GM18511 (cell line): ENCODE results near the gene TRPM2.

Experiments
- ATAC-seq: cut with Tn5 transposase; IDR thresholded peaks from one replicate; pipeline ENCODE4 v1.9.1; 2021; ENCODE audit warnings: mild to moderate bottlenecking, moderate library complexity; ENCODE audit not compliant: unreplicated experiment

The TRPM2 gene

DNA sequence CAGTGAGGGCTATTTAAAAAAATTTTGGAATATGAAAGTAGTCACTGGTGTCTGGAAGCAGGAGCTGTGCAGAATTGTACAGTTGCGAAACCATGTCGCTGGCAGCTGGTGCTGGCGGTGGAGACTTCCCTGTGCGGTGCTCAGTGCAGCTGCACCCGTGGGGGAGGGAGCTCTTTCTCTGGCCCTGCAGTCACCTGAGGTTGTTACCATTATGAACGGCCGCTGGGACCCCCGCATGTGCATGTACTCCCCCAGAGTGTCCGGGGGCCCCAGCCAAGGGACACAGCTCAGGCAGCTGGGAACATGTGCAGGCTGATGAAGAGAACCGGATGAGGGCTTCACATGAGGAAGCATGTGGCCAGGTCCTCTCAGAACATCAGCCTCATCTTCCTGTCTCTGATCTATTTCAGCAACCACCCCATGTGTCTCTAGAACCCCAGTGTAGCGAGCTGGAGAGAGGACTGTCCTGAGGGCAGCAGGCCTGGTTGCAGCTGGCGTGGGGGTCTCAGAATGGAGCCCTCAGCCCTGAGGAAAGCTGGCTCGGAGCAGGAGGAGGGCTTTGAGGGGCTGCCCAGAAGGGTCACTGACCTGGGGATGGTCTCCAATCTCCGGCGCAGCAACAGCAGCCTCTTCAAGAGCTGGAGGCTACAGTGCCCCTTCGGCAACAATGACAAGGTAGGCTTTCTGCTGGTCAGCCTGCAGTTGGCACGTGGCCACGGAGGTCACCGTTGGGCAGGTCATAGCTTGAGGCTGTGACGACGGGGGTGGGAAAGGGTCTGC, at the start of gene TRPM2:
Gene TRPM2 (plus strand): TSS at position 431 of the 780 bp plus-strand sequence. CDS start 80 bp downstream, at position 511.
- ATAC-seq: peak; percentile 54

DNA sequence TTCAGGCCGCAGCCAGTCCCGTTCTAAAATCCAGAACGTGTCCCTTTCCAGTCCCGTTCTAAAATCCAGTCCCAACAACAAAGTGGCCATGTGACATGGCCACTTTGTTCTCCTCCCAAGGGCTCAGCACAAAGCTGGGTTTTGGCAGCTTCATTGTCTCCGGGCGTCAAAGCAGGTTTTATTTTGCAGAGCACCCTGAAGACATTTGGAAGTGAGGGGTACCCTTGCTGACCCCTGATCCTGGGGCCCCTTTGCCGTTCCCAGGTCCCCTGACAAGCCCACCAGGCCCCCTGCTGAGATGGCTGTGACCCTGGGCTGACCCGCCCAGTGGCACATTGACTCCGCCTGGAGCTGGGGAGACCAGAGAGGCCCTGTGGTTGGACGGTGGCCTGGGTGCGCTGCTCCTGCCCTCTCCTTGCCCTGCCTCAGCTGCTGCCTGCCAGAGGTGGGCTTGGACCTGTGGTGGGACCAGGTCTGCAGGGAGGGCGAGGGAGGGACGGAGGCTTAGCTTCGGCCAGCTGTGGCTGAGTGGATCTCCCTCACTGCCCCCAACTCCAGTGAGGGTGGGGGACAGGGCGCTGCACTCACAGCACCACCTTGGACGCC, 49.3 kb upstream of the TRPM2 start:
- no peak for ATAC-seq

DNA sequence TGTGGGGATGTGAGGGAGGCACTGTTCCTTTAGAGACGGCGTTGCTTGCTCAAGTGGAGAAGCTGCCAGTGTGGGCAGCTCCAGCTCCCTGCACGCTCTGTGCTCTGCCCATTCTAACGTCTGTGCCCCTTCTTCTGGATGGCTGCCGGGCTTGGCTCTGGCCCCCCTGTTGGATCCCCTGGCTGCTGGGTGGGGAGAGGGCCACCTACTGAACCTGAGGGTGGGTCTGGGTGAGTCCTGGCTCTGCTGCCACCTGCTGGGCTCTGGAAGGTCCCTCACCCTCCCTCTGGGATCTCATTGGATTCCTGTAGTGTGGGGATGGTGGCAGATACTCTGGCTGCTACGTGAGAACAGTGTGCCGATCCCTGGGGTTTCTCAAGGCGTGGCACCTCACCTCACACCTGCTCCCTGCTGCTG, 48.5 kb upstream of the TRPM2 start:
- no peak for ATAC-seq

DNA sequence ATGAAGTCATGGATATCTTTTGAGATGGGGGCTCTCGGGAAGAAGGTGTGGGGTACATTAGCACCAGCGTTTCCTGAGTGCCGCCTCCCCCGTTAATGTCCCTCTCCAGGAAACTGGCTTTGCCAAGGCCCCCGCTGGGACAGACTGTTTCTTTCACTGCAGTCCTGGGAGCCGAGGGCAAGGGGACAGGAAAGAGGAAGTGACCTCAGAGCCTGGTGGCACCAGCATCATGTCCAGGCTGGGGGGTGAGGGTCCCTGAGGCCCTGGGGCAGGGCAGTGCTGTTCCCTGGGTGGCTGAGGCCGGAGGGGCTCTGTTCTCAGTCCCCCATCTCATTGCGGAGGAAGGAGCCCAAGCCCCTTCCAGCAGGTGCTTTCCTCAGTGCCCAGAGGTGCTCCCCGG, 47.7 kb upstream of the TRPM2 start:
- ATAC-seq: no peak

DNA sequence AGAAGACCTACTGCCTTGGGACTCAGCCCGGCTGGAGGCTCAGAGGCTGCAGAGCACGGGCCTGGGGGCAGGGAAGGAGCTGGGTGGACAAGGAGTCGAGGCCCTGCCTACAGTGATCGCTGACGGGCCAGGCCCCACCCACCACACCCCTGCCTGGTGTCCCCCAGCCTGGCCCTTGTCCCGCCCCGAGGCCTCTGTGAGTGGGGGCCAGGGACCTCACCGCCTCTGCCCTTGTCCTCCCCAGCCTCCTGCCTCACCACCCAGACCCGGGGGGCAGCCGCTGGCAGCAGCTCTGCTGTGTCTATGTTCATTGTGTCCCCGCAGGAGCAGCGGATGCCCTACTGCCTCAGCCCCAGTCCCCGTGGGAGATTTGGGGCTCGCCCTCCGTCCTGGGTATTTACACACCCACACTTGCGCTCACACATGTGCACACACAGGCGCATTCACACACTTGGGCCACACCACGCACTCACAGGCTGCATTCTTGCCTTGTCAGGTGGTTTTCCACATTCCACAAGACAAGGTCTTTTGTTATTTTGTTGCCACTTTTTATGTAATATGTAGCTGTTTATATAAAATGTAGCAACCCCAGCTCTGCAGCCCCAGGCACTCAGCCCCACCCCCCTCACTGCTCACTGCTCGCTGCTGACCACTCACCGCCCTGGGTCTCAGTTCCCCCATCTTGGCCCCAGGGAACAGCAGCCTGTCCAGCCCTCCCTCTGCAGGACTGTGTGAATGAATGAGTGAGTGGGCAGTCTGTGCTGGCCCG, 46.3 kb upstream of the TRPM2 start:
- ATAC-seq: no peak

DNA sequence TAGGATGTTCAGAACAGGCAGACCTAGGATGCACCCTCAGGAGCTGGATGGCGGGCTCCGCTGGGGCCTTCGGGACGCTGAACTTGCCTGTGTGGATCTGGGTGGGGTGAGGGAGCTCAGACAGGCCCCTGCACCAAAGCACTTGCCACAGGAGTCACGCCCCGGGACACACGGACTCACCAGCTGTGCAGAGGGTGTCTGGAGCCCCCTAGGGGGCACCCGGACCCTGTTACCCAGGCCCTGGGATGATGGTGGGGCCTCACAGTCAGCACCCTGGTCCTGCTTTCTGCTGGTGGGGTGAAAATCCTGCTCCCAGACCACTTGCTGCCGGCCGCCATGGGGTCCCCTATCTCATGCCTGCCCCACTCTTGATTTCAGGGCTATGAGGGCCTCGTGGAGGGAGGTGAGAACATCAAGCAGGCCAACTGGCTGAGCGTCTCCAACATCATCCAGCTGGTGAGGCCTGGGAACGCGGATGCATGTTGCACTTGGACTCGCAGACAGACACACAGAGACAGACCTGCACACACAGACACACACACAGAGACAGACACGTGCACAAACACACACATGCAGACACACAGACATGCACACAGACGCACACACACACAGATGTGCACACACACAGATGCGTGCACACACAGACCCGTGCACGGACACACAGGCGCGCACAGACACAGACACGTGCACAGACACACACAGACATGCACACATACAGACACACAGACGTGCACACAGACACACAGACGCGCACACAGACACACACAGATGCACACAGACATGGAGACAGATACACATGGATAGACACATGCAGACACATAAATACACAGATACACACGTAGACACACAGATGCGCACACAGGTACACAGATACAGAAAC, 42.6 kb upstream of the TRPM2 start:
- ATAC-seq: no peak

DNA sequence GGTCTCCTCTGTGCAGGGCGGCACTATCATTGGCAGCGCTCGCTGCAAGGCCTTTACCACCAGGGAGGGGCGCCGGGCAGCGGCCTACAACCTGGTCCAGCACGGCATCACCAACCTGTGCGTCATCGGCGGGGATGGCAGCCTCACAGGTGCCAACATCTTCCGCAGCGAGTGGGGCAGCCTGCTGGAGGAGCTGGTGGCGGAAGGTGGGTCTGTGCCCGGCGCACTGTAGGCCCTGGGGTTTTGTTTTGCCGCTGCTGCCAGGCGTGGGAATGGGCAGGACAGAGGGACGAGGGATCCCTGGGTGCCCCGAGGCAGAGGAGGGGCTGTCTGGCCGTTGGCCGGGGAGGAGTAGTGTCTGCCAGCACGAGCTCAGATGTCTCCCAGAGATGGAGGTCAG, 41.3 kb upstream of the TRPM2 start:
- no peak for ATAC-seq

DNA sequence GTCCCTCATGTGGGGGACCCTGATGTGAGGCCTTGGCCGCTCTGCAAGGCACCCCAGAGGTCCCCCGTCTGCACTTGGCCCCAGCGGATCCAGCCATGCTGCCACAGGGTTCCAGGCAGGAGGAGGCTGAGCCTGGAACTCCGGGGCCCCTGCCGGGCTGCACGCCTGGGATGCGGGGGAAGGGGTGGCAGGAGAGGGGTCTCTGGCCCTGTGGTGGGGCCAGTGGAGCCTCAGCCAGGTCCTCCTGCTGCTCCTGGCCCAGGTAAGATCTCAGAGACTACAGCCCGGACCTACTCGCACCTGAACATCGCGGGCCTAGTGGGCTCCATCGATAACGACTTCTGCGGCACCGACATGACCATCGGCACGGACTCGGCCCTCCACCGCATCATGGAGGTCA, 40.7 kb upstream of the TRPM2 start:
- ATAC-seq: no peak

DNA sequence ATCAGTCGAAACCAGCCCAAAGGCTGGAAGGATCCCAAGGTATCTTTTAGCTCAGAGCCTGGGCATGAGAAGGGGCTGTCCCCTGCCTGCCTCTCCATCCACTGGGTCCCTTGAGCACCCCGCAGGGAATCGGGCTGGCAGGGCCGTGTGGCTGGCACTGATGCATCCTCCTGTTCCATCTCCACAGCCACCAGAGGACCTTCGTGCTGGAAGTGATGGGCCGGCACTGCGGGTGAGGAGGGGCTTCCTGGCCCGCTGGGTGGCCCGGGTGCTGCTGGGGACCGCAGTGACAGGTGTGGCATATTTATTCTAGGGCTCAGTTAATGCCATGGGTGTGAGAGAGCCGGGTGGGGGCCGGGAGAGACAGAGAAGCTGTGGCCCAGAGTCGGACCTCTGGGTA, 40.0 kb upstream of the TRPM2 start:
- ATAC-seq: no peak

DNA sequence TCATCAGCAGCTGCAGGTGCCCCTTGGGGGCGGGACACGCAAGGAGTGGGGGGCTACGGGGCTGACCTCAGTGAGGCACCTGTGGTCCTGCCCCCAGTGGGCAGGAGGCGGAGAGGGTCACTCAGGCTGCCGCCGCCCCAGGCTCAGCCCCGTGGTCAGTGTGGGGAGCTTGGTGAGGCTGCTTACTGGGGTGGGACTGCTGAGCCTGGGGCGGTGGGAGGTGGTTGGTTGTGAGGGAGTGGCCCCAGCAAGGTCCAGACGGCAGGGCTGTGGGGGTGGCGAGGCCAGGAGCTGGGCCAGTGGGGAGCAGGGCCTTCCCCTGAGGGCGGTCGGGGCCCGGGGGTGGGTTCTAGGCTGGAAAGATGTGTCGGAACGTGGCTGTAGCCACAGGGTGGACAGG, 39.3 kb upstream of the TRPM2 start:
- no peak for ATAC-seq

DNA sequence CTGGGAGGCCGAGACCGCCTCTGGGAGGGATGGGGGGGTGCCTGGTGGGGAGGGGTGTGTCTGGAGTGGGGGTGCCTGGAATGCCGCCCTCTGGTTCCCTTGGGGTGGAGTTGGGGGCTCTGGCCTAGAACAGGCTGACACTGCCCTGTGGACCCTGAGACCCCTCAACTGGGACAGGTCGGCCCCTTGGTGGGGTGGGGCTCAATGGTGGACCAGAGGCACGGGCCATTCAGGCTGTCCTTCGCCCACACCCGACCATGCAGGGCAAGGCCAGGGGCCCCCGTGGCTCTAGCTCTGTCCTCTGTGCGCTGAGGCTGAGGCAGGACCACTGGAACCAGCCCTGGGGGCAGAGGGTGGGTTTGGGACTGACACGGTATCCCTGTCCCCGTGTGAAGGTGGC, 38.9 kb upstream of the TRPM2 start:
- ATAC-seq: no peak

DNA sequence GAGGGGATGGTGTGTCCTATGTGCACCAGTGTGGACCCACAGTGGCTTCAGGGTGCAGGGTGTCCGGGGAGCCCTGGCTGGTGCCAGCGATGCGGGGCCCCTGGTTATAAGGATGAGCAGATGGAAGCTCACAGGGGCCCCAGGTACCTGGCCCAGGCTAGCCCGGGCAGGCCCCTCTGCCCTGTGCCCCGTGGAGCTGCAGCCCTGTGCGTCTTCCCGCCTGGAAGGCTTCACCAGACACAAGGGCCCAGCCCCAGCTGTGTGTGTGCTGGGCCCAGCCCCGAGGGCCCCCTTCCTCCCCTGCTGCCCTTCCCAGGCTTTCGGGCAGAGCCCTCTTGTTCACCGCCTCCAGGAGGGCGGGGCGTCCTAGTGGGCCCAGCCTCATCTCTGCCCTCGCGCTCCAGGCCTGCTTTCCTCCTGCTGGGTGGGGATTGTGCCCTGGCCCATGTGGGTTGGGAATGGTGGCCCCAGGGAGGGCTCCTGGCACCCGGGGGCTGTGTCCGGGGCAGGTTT, 37.7 kb upstream of the TRPM2 start:
- ATAC-seq: no peak

DNA sequence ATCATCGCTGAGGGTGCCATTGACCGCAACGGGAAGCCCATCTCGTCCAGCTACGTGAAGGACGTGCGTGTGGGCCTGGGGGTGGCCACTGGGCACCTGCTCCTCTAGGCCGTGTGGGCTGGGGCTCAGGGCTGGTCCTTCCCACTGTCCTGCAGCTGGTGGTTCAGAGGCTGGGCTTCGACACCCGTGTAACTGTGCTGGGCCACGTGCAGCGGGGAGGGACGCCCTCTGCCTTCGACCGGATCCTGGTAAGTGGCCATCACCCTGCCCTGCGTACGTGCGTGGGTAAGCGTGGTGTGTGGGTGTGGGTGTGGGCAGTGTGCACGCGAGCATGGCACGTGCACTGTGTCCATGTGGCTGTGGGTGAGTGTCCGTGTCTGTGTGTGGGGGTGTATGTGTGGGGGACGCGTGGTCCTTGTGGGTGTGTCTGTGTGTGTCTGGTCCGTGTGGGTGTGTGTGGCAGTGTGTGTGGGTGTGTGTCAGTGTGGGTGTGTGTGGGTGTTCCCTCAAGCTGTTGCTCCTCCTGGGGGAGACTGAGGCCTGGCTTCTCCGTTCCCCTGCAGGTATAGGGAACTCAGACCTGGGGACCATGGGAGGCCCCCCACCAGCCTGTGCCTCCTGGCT, 37.0 kb upstream of the TRPM2 start:
- ATAC-seq: no peak

DNA sequence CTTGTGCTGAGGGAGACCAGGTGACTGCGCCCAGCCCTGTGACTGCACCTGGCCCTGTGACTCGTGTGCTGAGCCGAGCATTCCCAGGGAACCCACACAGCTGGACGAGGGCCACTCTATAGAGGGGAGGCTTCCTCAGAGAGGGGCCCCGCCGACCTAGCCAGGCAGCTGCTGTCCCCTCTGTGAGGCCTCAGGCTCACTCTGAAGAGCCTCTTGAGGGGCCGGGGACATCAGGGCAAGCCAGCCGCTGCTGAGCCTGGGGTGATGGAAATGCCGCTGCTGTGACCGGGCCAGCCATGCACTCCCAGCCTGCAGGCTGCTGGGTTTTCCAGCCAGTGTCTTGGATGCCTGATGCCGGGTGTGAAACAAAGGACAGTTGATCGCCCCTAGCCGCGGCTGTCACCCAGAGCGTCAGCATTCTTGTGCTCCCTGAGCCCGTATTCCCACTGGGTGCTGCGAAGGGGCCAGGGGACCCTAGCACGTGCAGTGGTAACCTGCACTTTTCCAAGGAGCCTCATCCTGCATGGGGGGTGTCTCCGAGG, 36.1 kb upstream of the TRPM2 start:
- no peak for ATAC-seq

DNA sequence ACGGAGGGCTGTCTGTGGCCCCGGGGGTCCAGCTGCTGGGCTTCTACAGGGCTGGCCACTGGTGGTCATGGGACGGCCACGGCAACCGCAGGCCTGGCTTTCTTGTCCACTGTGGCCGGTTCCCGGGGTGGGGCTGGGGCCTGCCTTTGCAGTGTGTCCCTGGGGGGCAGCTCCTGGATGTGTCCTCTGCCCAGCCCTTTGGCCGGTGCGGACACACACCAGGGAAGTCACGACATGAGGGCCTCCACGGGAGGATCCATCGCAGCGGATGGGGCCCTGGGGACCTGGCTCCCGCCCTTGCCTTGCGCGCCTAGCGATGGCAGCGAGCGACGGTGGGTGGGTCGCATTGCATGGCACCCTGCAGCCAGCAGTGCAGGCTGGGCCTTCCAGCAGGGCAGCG, 35.5 kb upstream of the TRPM2 start:
- no peak for ATAC-seq

DNA sequence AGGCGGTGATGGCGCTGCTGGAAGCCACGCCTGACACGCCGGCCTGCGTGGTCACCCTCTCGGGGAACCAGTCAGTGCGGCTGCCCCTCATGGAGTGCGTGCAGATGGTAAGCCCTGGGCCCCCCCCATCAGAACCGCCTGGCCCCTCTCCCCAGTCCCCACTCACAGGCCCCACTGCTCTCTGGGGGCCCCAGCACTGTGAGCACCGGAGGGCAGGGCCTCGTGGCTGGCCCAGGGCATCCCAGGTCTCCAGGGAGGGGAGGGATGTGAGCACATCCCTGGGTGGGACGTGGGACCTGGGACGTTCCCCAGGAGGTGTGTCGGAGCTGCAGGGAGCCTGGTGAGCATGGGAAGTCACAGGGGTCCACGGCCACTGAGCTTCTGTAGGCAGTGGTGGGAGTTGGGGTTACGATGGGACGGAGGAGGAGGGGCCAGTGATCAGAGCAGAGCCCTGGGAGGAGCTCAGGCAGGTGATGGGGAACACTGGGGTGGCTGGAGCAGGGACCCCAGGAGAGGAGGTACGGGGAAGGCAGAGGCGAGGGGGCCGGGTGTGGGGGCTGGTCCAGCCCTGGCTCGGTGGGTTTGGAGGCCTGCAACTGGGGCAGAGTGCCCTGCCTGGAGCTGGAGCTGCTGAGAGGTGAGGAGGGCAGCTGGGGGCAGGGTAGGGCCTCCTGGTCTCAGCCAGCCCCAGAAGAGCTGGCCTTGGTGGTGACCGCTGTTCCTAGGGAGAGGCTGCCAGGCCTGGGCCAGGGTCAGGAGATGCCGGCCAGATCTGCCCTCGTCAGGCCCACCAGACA, 34.7 kb upstream of the TRPM2 start:
- ATAC-seq: no peak

DNA sequence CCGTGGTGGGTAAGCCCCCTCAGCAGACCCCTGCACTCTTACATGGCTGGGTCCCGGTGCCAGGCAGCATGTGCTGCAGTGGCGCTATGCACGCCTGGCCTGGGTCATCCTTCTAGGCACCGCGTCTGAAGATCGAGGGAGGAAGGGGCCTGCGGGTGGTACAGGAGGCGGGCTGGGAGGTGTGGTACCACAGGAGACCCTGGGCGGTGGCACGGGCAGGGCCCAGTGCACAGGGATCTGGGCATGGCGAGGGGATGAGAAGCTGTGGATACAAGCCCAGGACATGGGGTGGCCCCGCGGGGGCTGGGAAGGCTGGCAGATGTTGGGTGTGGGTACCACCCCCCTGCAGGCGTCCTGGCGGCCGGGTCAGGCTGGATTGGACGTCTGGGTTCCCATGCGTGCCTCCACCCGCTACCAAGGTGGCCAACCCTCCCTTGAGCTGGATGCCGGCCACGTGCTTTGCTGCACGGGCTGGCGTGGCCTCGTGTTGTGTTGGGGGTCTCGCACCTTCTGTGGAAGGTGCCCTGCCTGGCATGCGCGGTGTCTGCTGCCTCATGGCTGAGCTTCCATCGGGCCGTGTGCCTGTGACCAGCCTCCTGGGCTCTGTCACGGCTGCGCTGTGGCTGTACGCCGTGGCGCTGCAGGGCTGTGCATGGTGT, 33.9 kb upstream of the TRPM2 start:
- ATAC-seq: no peak

DNA sequence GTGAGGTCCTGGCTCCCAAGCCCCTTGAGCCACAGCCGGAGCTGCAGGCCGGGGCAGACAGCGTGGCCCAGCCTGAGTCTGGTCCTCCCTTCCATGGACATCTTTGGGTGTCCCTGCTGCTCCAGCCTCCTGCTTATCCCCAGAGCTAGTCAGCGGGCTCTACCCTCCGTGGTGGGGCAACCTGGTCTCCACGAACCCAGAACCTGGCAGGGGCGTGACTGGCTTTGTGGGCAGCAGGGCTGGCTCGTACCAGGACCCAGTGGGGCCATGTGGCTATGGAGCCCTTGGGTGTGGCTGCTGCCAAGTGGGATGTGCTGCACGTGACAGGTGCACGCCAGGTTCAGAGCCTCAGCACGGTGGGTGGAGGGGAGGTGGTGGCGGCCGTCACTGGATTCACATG, 32.6 kb upstream of the TRPM2 start:
- no peak for ATAC-seq
